AG09309 (cell line): ENCODE results near the gene TAP1.
"Not testable (repeated sequence)": the region's sequence is repeated elsewhere in the genome, so short reads cannot be mapped to it uniquely, and the experiment has no call there.

Experiments
- DNase-seq: peaks from one replicate; pipeline ENCODE4 v3.0.0-alpha.2; 2010; ENCODE audit warnings: low read depth
- H3K4me3 ChIP-seq: 2 replicates; pipeline ENCODE4 v1.5.1; 2011; ENCODE audit warnings: mild to moderate bottlenecking, low read depth, low read length, moderate library complexity; ENCODE audit not compliant: control insufficient read depth
- TF ChIP-seq, protein P1 (sequence below): IDR thresholded peaks from 2 replicates; pipeline ENCODE4 v1.5.1; 2011; ENCODE audit warnings: mild to moderate bottlenecking, low read depth, low read length, inconsistent platforms; ENCODE audit not compliant: insufficient read depth, control insufficient read depth; ENCODE audit errors: missing control alignments

The TAP1 gene

DNA sequence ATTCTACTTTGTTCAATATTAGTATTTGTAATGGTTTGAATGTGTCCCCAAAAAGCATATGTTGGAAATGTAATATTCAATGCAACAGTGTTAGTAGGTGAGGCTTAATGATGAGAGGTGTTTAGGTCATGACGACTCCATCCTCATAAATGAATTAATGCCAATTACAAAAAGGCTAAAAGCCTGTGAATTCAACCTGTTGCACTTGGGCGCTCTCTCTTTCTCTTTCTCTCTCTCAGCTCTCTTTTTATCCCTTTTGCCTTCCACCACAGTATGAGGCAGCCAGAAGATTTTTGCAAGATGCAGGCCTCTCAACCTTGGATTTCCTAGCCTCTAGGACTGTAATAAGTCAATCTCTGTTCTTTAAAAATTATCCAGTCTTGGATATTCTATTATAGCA, 35.1 kb upstream of the TAP1 start:
- TF ChIP-seq, protein P1, sequence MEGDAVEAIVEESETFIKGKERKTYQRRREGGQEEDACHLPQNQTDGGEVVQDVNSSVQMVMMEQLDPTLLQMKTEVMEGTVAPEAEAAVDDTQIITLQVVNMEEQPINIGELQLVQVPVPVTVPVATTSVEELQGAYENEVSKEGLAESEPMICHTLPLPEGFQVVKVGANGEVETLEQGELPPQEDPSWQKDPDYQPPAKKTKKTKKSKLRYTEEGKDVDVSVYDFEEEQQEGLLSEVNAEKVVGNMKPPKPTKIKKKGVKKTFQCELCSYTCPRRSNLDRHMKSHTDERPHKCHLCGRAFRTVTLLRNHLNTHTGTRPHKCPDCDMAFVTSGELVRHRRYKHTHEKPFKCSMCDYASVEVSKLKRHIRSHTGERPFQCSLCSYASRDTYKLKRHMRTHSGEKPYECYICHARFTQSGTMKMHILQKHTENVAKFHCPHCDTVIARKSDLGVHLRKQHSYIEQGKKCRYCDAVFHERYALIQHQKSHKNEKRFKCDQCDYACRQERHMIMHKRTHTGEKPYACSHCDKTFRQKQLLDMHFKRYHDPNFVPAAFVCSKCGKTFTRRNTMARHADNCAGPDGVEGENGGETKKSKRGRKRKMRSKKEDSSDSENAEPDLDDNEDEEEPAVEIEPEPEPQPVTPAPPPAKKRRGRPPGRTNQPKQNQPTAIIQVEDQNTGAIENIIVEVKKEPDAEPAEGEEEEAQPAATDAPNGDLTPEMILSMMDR = no peak
- no peak for DNase-seq
- H3K4me3 ChIP-seq = no peak overlapping the region

DNA sequence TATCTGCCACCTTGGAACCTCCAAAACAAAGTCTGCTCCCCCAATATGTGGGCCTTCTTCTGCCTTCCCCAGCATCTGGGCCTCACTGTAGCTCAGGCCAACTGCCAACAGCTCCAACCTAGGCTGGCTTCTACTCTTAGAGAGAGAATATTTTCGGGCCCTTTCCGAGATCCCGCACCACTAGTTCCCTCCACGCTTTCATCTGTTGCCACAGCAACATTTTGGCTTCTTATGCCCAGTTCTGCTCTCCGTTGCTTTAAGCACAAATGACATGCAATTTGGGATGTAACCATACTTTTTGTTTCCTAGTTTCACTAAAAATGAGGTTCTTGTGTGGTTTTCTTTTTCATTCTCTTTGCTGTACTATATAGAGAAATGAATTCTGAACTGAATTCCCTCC, 34.1 kb upstream of the TAP1 start:
- no peak overlapping the region for H3K4me3 ChIP-seq
- TF ChIP-seq, protein P1 = no peak
- DNase-seq = no peak

DNA sequence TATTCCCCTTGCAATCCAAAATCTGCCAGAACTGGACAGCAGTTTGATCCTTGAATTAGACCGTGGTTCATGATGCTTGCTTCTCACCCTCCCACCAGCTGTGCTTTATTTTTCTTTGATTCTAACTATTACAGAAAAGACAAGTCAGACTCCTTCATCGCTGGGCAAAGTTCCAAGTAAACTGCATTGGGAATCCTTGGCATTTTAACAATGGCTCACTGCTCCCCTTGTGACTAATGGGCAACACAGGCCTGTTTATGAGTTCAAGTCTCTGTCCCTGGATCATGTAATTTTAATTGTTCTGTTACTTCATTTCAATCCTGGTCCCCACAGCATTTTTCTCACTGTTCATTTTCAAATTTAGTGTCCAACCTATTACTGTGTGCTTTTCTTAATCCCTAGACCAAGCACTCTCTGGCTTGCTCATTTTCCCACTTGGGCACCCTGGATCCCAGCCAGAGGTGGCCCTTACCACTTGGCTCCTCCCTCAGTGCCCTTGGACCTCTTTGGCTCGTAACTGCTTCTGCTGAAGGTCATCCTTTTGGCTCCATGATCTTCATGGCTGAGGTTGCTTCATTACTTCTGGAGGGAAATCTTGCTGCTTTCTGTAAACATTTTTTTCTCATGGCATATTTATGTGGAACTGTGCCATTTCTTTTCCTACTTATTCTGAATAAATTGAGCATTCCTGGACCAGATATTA, 33.3 kb upstream of the TAP1 start:
- peak; percentile 78 for DNase-seq
- H3K4me3 ChIP-seq = no peak overlapping the region
- TF ChIP-seq, protein P1 = no peak

DNA sequence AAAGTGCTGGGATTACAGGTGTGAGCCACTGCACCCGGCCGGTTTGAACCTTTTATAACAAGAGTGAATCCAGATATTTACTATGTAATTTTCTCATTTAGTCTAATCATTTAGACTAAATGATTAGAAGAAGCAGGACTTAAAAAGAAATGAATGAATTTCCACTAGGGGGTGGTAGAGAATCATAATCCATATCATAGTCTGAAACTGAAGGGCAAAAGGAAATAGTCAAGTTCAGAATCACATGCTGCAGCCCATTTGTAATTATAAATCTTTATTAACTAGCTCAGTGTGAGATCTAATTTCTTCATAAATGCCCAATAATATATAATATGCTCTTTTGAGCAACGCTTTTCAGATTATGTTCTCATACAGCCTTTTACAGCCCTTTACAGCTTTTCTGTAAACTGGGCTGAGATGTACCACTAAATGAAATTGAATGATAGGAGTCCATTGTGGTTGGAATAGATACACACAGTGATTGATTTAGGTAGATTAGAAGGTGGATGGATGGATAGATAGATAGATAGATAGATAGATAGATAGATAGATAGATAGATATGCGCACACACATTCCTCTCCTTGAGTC, 32.3 kb upstream of the TAP1 start:
- TF ChIP-seq, protein P1 = peak; percentile 38
- DNase-seq = no peak
- H3K4me3 ChIP-seq = no peak overlapping the region

DNA sequence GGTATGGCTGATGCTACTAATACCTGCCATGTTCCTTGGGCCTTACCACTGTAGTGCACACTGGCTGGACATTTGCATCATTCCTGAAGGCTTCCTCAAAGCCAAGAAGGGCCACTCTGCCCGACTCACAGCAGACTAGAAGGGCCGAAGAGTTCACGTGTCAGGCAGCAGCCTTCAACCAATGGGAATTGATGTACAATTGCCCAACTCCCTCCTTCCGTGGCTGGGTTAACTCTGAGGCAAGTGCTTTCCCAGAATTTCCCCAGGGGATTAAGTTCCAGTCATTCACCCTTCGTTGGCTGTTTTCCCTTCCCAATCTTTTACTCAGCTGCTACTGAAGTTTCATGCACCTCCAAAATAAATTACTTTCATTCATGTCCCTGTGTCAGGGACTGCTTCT, 30.3 kb upstream of the TAP1 start:
- DNase-seq = peak; percentile 65
- TF ChIP-seq, protein P1 = no peak
- no peak overlapping the region for H3K4me3 ChIP-seq

DNA sequence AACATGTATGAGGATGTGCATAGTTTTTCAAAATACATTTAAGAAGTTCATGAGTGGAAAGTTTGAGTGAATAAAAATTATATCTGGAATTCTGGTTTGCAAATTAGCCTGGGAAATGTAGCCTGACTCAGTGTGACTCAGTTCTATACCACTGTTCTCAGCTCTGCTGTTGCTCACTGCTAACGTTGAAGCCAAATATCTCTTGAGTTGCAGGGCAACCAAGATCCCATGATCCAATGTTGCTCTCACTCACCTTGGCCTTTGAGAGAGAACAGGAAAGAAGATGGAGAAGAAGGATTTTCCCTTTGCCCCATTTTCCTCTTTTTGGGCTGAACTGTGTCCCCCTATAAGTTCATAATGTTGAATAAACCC, 29.4 kb upstream of the TAP1 start:
- TF ChIP-seq, protein P1 = no peak
- no peak for DNase-seq
- no peak overlapping the region for H3K4me3 ChIP-seq

DNA sequence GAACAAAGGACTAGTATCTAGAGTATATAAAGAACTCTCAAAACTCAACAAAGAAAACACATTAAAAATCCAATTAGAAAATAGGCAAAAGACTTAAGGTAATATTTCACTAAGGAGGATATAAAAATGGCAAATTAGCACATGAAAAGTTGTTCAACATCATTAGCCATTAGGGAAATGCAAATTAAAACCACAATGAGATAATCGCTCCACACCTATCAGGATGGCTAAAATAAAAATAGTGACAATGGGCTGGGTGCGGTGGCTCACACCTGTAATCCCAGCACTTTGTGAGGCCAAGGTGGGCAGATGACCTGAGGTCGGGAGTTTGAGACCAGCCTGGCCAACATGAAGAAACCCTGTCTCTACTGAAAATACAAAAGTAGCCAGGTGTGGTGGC, 27.5 kb upstream of the TAP1 start:
- not testable (repeated sequence) for H3K4me3 ChIP-seq, DNase-seq
